Activated T-cell treated with anti-CD3 and anti-CD28 coated beads, Interleukin-2, amount 50 U/mL, for 72 hours (primary cell): ENCODE results near the gene TSPAN18. TPM values are rescaled to one million over a fixed set of nuclear protein-coding genes. Genes with fewer than 3 reads are reported as not detected.

Experiments used
- ATAC-seq, 2 donors: fragments of 150-1000 bp; cut with Tn5 transposase; replicated peaks in 1 of 2; 2 replicates each; pipeline ENCODE4 v1.10.0; 2021; ENCODE audit warnings: moderate library complexity in 2 of 2, mild to moderate bottlenecking in 1 of 2
- DNase-seq, 2 donors: peaks; one replicate each; pipeline ENCODE4 v3.0.0; 2021 to 2022; ENCODE audit warnings: mixed read lengths in 1 of 2
- H3K27ac Mint-ChIP-seq: one replicate; pipeline ENCODE4 v1.8.0; 2022; ENCODE audit warnings: mild to moderate bottlenecking, moderate library complexity, mixed read lengths
- H3K27me3 Mint-ChIP-seq: one replicate; pipeline ENCODE4 v1.8.0; 2022; ENCODE audit warnings: low read depth, mixed read lengths
- H3K36me3 Mint-ChIP-seq, 2 donors: one replicate each; pipeline ENCODE4 v1.8.0; 2022; ENCODE audit warnings: mixed read lengths in 2 of 2, mild to moderate bottlenecking in 1 of 2; ENCODE audit not compliant: insufficient read depth in 2 of 2
- H3K4me1 Mint-ChIP-seq: one replicate; pipeline ENCODE4 v1.8.0; 2022; ENCODE audit warnings: low read depth, mixed read lengths
- H3K4me3 Mint-ChIP-seq, 2 donors: one replicate each; pipeline ENCODE4 v1.8.0; 2022; ENCODE audit warnings: mild to moderate bottlenecking in 2 of 2, mixed read lengths in 2 of 2, moderate library complexity in 2 of 2
- H3K9me3 Mint-ChIP-seq, 2 donors: one replicate each; pipeline ENCODE4 v1.8.0; 2022; ENCODE audit warnings: mixed read lengths in 2 of 2
- total RNA-seq, 2 donors: library from RNA; stranded (reverse); gene quantifications; one replicate each; pipeline ENCODE4 v1.2.3, GENCODE V29; 2022

The TSPAN18 gene
- total RNA-seq, 2 donors from 2014 or later = 1.3 to 1.8 TPM

GRCh38 chr11:44812971-44813370 lies 86.2 kb downstream of the TSPAN18 start:
- no peak for ATAC-seq
- H3K27ac Mint-ChIP-seq = no peak overlapping the region
- peaks cover 8% of the 10 kb centered on the region for H3K4me1 Mint-ChIP-seq
- H3K36me3 Mint-ChIP-seq = no peaks in the 10 kb centered on the region
- H3K4me3 Mint-ChIP-seq = no peak overlapping the region
- H3K27me3 Mint-ChIP-seq = no peaks in the 10 kb centered on the region
- no peak for DNase-seq
- H3K9me3 Mint-ChIP-seq = no peaks in the 10 kb centered on the region

- DNase-seq = no peak
- Mint-ChIP-seq H3K4me3 (no peak overlapping the region), H3K27ac (no peak overlapping the region), H3K9me3 (no peaks in the 10 kb centered on the region), H3K27me3 (no peaks in the 10 kb centered on the region), H3K4me1 (peaks cover 8% of the 10 kb centered on the region), H3K36me3 (no peaks in the 10 kb centered on the region)
- ATAC-seq = no peak
Observed at GRCh38 chr11:44813401-44813800, 86.6 kb downstream of the TSPAN18 start.

GRCh38 chr11:44814881-44815592 lies 88.3 kb downstream of the TSPAN18 start:
- DNase-seq (no peak), ATAC-seq (no peak)
- H3K27ac Mint-ChIP-seq = no peak overlapping the region
- H3K27me3 Mint-ChIP-seq = no peaks in the 10 kb centered on the region
- H3K4me1 Mint-ChIP-seq = peaks cover 8% of the 10 kb centered on the region
- H3K36me3 Mint-ChIP-seq = no peaks in the 10 kb centered on the region
- no peaks in the 10 kb centered on the region for H3K9me3 Mint-ChIP-seq
- no peak overlapping the region for H3K4me3 Mint-ChIP-seq

GRCh38 chr11:44815917-44816456 lies 89.2 kb downstream of the TSPAN18 start:
- Mint-ChIP-seq H3K9me3 (no peaks in the 10 kb centered on the region), H3K4me1 (peaks cover 8% of the 10 kb centered on the region), H3K27me3 (no peaks in the 10 kb centered on the region), H3K36me3 (no peaks in the 10 kb centered on the region), H3K4me3 (no peak overlapping the region), H3K27ac (no peak overlapping the region)
- ATAC-seq (no peak), DNase-seq (no peak)

- Mint-ChIP-seq H3K27ac (no peak overlapping the region), H3K36me3 (no peaks in the 10 kb centered on the region), H3K27me3 (no peaks in the 10 kb centered on the region), H3K4me1 (peaks cover 8% of the 10 kb centered on the region), H3K4me3 (no peak overlapping the region), H3K9me3 (no peaks in the 10 kb centered on the region)
- DNase-seq (no peak), ATAC-seq (no peak)
Observed at GRCh38 chr11:44816761-44817160, 90.0 kb downstream of the TSPAN18 start.

GRCh38 chr11:44817207-44817949 lies 90.6 kb downstream of the TSPAN18 start:
- DNase-seq (no peak), ATAC-seq (no peak)
- Mint-ChIP-seq H3K27ac (no peak overlapping the region), H3K4me1 (peaks cover 2% of the 10 kb centered on the region), H3K9me3 (no peaks in the 10 kb centered on the region), H3K27me3 (no peaks in the 10 kb centered on the region), H3K4me3 (no peak overlapping the region), H3K36me3 (no peaks in the 10 kb centered on the region)

- no peaks in the 10 kb centered on the region for H3K4me1 Mint-ChIP-seq
- no peaks in the 10 kb centered on the region for H3K27me3 Mint-ChIP-seq
Observed at GRCh38 chr11:44818110-44818509, 91.3 kb downstream of the TSPAN18 start.

GRCh38 chr11:44819346-44819745 lies 92.6 kb downstream of the TSPAN18 start:
- H3K4me3 Mint-ChIP-seq = no peak overlapping the region
- no peak overlapping the region for H3K27ac Mint-ChIP-seq
- H3K27me3 Mint-ChIP-seq = no peaks in the 10 kb centered on the region
- no peak for DNase-seq
- H3K9me3 Mint-ChIP-seq = no peaks in the 10 kb centered on the region
- H3K4me1 Mint-ChIP-seq = no peaks in the 10 kb centered on the region
- no peak for ATAC-seq
- H3K36me3 Mint-ChIP-seq = no peaks in the 10 kb centered on the region

More at GRCh38 chr11:44818110-44818509, 91.3 kb downstream of the TSPAN18 start:
- DNase-seq = no peak
- ATAC-seq = no peak
- no peak overlapping the region for H3K27ac Mint-ChIP-seq
- H3K36me3 Mint-ChIP-seq = no peaks in the 10 kb centered on the region
- H3K4me3 Mint-ChIP-seq = no peak overlapping the region
- H3K9me3 Mint-ChIP-seq = no peaks in the 10 kb centered on the region

GRCh38 chr11:44822369-44822768 lies 95.6 kb downstream of the TSPAN18 start:
- no peak overlapping the region for H3K27ac Mint-ChIP-seq
- H3K27me3 Mint-ChIP-seq = no peaks in the 10 kb centered on the region
- no peaks in the 10 kb centered on the region for H3K4me1 Mint-ChIP-seq
- H3K4me3 Mint-ChIP-seq = no peak overlapping the region
- H3K9me3 Mint-ChIP-seq = no peaks in the 10 kb centered on the region
- DNase-seq (no peak), ATAC-seq (no peak)
- H3K36me3 Mint-ChIP-seq = no peaks in the 10 kb centered on the region

- no peaks in the 10 kb centered on the region for H3K4me1 Mint-ChIP-seq
- no peaks in the 10 kb centered on the region for H3K36me3 Mint-ChIP-seq
- no peaks in the 10 kb centered on the region for H3K27me3 Mint-ChIP-seq
- DNase-seq (no peak), ATAC-seq (no peak)
- H3K27ac Mint-ChIP-seq = no peak overlapping the region
- no peaks in the 10 kb centered on the region for H3K9me3 Mint-ChIP-seq
- H3K4me3 Mint-ChIP-seq = no peak overlapping the region
Observed at GRCh38 chr11:44823006-44823405, 96.2 kb downstream of the TSPAN18 start.

GRCh38 chr11:44823868-44824267 lies 97.1 kb downstream of the TSPAN18 start:
- H3K36me3 Mint-ChIP-seq = no peaks in the 10 kb centered on the region
- ATAC-seq (no peak), DNase-seq (no peak)
- no peaks in the 10 kb centered on the region for H3K9me3 Mint-ChIP-seq
- no peaks in the 10 kb centered on the region for H3K4me1 Mint-ChIP-seq
- H3K4me3 Mint-ChIP-seq = no peak overlapping the region
- no peak overlapping the region for H3K27ac Mint-ChIP-seq
- no peaks in the 10 kb centered on the region for H3K27me3 Mint-ChIP-seq

- Mint-ChIP-seq H3K27me3 (no peaks in the 10 kb centered on the region), H3K9me3 (no peaks in the 10 kb centered on the region), H3K4me1 (no peaks in the 10 kb centered on the region), H3K36me3 (no peaks in the 10 kb centered on the region), H3K27ac (no peak overlapping the region), H3K4me3 (no peak overlapping the region)
- ATAC-seq = no peak
- no peak for DNase-seq
Observed at GRCh38 chr11:44824300-44824704, 97.5 kb downstream of the TSPAN18 start.

GRCh38 chr11:44825058-44825785 lies 98.5 kb downstream of the TSPAN18 start:
- Mint-ChIP-seq H3K4me1 (no peaks in the 10 kb centered on the region), H3K9me3 (no peaks in the 10 kb centered on the region), H3K4me3 (no peak overlapping the region), H3K36me3 (no peaks in the 10 kb centered on the region), H3K27me3 (no peaks in the 10 kb centered on the region), H3K27ac (no peak overlapping the region)
- ATAC-seq (no peak), DNase-seq (no peak)
